Lung (tissue), 12 donors: Measurements from ENCODE around the gene TIAM2. TPM values are rescaled to one million over a fixed set of nuclear protein-coding genes. Genes with fewer than 3 reads are reported as not detected.

Source experiments
- ATAC-seq: fragments of 200-7000 bp; cut with Tn5 transposase; one replicate; pipeline ENCODE4 v1.9.1; 2020; ENCODE audit warnings: moderate number of reproducible peaks; ENCODE audit not compliant: insufficient read depth, low FRiP score
- DNase-seq, 3 donors: peaks; one replicate each; pipeline ENCODE4 v3.0.0-alpha.2; 2013 to 2017
- H3K27ac ChIP-seq, 2 donors: one replicate each; pipeline ENCODE4 v1.5.1; 2013; ENCODE audit warnings: mild to moderate bottlenecking in 2 of 2, moderate library complexity in 2 of 2, control low read depth in 1 of 2, inconsistent platforms in 1 of 2, low read depth in 1 of 2, low read length in 1 of 2
- H3K27me3 ChIP-seq, 3 donors: one replicate each; pipeline ENCODE4 v1.5.1; 2013; ENCODE audit warnings: low read length in 2 of 3; ENCODE audit not compliant: control insufficient read depth in 3 of 3, insufficient read depth in 3 of 3
- H3K36me3 ChIP-seq, 4 donors: one replicate each; pipeline ENCODE4 v1.5.1; 2013; ENCODE audit warnings: low read length in 4 of 4, mild to moderate bottlenecking in 1 of 4, moderate library complexity in 1 of 4; ENCODE audit not compliant: control insufficient read depth in 4 of 4, insufficient read depth in 4 of 4
- H3K4me1 ChIP-seq, 5 donors: one replicate each; pipeline ENCODE4 v1.5.1; 2013; ENCODE audit warnings: low read length in 5 of 5, mild to moderate bottlenecking in 2 of 5, moderate library complexity in 1 of 5; ENCODE audit not compliant: control insufficient read depth in 5 of 5, insufficient read depth in 5 of 5
- H3K4me3 ChIP-seq: one replicate; pipeline ENCODE4 v1.5.1; 2013; ENCODE audit warnings: mild to moderate bottlenecking, control low read depth, moderate library complexity
- H3K9ac ChIP-seq, 2 donors: one replicate each; pipeline ENCODE4 v1.5.1; 2013; ENCODE audit warnings: low read length in 2 of 2, control low read depth in 1 of 2; ENCODE audit not compliant: insufficient read depth in 1 of 2
- H3K9me3 ChIP-seq, 4 donors: one replicate each; pipeline ENCODE4 v1.5.1; 2013; ENCODE audit warnings: low read length in 3 of 4, mild to moderate bottlenecking in 1 of 4, moderate library complexity in 1 of 4; ENCODE audit not compliant: control insufficient read depth in 4 of 4, insufficient read depth in 3 of 4
- WGBS, 2 donors: extraction: QIAGEN DNeasy Blood & Tissue Kit; methylation state at CpG; one replicate each; pipeline ENCODE4 v1.1.7; 2013; 5-methylcytosine and 5-hydroxymethylcytosine counted together
- polyA plus RNA-seq, 2 donors: library from polyadenylated mRNA; stranded (reverse); fragments of 200-250 nt; gene quantifications; one replicate each; pipeline ENCODE4 v1.2.1, GENCODE V29; 2013
- total RNA-seq, 2 donors: library from RNA; depleted of rRNA in 1 of 2; stranded (reverse); fragments of >200 nt in 1 of 2; gene quantifications; one replicate each; pipeline ENCODE4 v1.2.1, GENCODE V29; 2014 to 2021
- TF ChIP-seq, protein P1 (sequence below): IDR thresholded peaks from 2 replicates; pipeline ENCODE4 v1.5.1; 2012; ENCODE audit warnings: mild to moderate bottlenecking; ENCODE audit errors: control extremely low read depth, extremely low read depth
- donor health status: control.
- donor health status: control.
- donor health status: Bipolar disorder and iron deficiency.
- donor health status: healthy.
- donor health status: DM: yes; HTN: yes; CAD: no.

Gene TIAM2
- total and polyA plus RNA-seq, 4 donors, result 1.8 to 17.5 (median 4.1) TPM

DNA sequence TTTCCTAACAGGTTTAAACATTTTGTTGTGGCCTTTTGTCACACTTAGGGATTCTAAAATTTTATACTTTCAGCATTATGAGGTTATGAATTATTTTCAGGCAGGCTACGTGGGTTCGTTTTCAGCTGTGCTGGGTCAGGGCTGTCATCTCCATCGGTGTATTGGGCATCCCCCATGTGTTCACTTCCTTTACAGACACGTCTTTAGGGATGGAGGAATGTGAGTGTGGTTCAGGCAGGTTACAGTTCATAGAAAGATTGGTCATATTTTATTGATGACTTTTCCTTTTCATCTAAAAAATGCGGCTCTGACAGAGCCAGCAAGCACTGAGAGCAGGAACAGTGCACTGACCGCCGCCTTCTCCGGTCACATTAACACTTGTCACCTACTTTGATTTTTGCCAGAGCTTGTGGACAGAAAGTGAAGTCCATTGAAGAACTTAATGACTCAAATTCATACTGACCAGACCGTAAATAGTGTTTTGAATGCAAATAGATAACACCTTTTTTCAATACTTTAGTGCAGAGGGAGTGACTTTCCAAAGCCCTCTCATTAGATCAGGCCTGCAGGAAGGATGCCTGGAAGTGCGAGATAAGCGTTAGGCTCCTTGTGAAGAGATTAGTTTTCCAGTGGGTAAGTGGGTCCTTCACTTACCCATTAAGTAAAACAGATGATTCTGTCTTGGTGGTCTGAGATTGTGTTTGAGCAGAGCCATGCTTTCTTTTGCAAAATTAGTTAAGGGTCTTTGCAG, 113.1 kb downstream of the TIAM2 start:
- Histone ChIP-seq H3K4me3 (no peak overlapping the region), H3K27me3 (no peaks in the 10 kb centered on the region), H3K9ac (no peak overlapping the region), H3K9me3 (no peaks in the 10 kb centered on the region), H3K36me3 (no peaks in the 10 kb centered on the region), H3K4me1 (no peaks in the 10 kb centered on the region), H3K27ac (no peak overlapping the region)
- TF ChIP-seq, protein P1, sequence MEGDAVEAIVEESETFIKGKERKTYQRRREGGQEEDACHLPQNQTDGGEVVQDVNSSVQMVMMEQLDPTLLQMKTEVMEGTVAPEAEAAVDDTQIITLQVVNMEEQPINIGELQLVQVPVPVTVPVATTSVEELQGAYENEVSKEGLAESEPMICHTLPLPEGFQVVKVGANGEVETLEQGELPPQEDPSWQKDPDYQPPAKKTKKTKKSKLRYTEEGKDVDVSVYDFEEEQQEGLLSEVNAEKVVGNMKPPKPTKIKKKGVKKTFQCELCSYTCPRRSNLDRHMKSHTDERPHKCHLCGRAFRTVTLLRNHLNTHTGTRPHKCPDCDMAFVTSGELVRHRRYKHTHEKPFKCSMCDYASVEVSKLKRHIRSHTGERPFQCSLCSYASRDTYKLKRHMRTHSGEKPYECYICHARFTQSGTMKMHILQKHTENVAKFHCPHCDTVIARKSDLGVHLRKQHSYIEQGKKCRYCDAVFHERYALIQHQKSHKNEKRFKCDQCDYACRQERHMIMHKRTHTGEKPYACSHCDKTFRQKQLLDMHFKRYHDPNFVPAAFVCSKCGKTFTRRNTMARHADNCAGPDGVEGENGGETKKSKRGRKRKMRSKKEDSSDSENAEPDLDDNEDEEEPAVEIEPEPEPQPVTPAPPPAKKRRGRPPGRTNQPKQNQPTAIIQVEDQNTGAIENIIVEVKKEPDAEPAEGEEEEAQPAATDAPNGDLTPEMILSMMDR, result no peak
- 55 to 71% methylated on average over 11 of the region's 11 CpGs for WGBS, 2 donors
- ATAC-seq (no peak), DNase-seq (no peak)

DNA sequence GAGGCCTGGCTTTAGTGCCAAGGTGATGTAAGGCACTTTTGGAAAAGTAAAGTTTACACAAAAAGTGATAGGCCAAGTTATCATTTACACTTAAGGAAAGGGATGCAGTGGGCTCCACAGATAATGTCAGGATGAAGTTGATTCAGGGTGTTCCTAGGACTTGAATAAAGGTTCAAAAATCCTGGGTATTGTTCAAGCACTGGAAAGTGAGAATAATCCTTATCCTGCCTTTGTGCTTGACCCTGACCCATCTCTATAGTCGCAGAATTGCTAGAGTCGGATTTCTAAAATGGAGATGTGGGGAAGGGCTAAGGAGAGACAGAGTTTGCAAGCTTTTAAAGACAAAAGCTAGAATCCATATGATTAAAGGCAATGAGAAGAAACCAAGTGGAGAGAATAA, 115.6 kb downstream of the TIAM2 start:
- H3K9me3 ChIP-seq, result no peaks in the 10 kb centered on the region
- TF ChIP-seq, protein P1, result no peak
- DNase-seq (no peak), ATAC-seq (no peak)
- H3K27ac ChIP-seq, result no peak overlapping the region
- WGBS, 2 donors, result 89% methylated on average over 2 of the region's 2 CpGs
- H3K4me1 ChIP-seq, result no peaks in the 10 kb centered on the region
- H3K36me3 ChIP-seq, result no peaks in the 10 kb centered on the region
- H3K27me3 ChIP-seq, result no peaks in the 10 kb centered on the region
- no peak overlapping the region for H3K4me3 ChIP-seq
- no peak overlapping the region for H3K9ac ChIP-seq

DNA sequence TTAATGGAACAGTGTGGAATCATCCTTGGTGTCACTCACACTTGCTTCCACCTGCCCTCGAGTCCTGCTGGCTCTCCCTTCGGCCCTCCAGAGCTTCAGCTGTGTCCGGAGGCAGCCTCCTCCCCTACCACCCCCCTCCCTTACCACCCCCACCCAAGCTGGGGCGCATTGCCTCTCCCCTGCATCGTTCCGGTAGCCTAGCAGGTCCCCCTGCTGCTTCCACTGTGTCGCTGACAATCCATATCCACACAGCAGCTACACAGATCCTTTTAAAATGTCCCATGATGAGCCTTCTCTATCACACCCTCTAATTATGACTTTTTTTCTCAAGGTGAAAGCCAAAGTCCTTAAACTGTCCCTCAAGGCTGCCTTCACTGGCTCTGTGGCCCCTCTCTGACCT, 117.6 kb downstream of the TIAM2 start:
- Histone ChIP-seq H3K4me1 (no peaks in the 10 kb centered on the region), H3K27me3 (no peaks in the 10 kb centered on the region), H3K36me3 (no peaks in the 10 kb centered on the region), H3K27ac (no peak overlapping the region), H3K4me3 (no peak overlapping the region), H3K9ac (no peak overlapping the region), H3K9me3 (no peaks in the 10 kb centered on the region)
- TF ChIP-seq, protein P1, result no peak
- DNase-seq (no peak), ATAC-seq (no peak)
- 77 to 83% methylated on average over 7 of the region's 7 CpGs for WGBS, 2 donors
